Measurements from ENCODE around the gene MAPK1.
"Not testable (repeated sequence)": the region's sequence is repeated elsewhere in the genome, so short reads cannot be mapped to it uniquely, and the experiment has no call there.

The MAPK1 gene

GRCh38 chr22:21735200-21736083 is 132.0 kb downstream of the MAPK1 start, which contains the start of gene YPEL1:
YPEL1 (minus strand) TSS chr22:21735794; CDS start chr22:21710744, 25,050 bp downstream.
- no peak for FAIRE-seq
- TF ChIP-seq CTCF (IDR thresholded peaks at IDR 0.05; ENCODE audit: insufficient read depth, missing control alignments): no peak

GRCh38 chr22:21734540-21735199 is 132.8 kb downstream of the MAPK1 start:
- no peak for DNase-seq (ENCODE audit: insufficient read length, low spot score)
- no peak for FAIRE-seq

More at GRCh38 chr22:21735200-21736083, 132.0 kb downstream of the MAPK1 start, which contains the start of gene YPEL1:
- peak; percentile 94 for DNase-seq (ENCODE audit: insufficient read length, low spot score)

GRCh38 chr22:21731503-21731902 is 135.9 kb downstream of the MAPK1 start:
- no peak for TF ChIP-seq CTCF (IDR thresholded peaks at IDR 0.05; ENCODE audit: insufficient read depth, missing control alignments)
- FAIRE-seq (no peak), DNase-seq (ENCODE audit: insufficient read length, low spot score) (no peak)

More at GRCh38 chr22:21734540-21735199, 132.8 kb downstream of the MAPK1 start:
- TF ChIP-seq CTCF (IDR thresholded peaks at IDR 0.05; ENCODE audit: insufficient read depth, missing control alignments): no peak

- TF ChIP-seq CTCF (IDR thresholded peaks at IDR 0.05; ENCODE audit: insufficient read depth, missing control alignments): no peak
- FAIRE-seq (no peak), DNase-seq (ENCODE audit: insufficient read length, low spot score) (no peak)
Observed at GRCh38 chr22:21730535-21731308, 136.7 kb downstream of the MAPK1 start.

- not testable (repeated sequence) for FAIRE-seq; DNase-seq (ENCODE audit: insufficient read length, low spot score)
Observed at GRCh38 chr22:21729184-21729583, 138.3 kb downstream of the MAPK1 start.

GRCh38 chr22:21728270-21728669 is 139.2 kb downstream of the MAPK1 start:
- DNase-seq (ENCODE audit: insufficient read length, low spot score) (no peak), FAIRE-seq (no peak)
- TF ChIP-seq CTCF (IDR thresholded peaks at IDR 0.05; ENCODE audit: insufficient read depth, missing control alignments): no peak

GRCh38 chr22:21727768-21728167 is 139.7 kb downstream of the MAPK1 start:
- FAIRE-seq (no peak), DNase-seq (ENCODE audit: insufficient read length, low spot score) (no peak)
- no peak for TF ChIP-seq CTCF (IDR thresholded peaks at IDR 0.05; ENCODE audit: insufficient read depth, missing control alignments)
